T-helper 17 cell (primary cell): ENCODE data around the gene CA14. TPM values are rescaled to one million over a fixed set of nuclear protein-coding genes. Genes with fewer than 3 reads are reported as not detected.
"Not testable (repeated sequence)": the region's sequence is repeated elsewhere in the genome, so short reads cannot be mapped to it uniquely, and the experiment has no call there.

Experiments
- ATAC-seq: fragments of 150-1000 bp; cut with Tn5 transposase; 2 replicates; pipeline ENCODE4 v1.10.0; 2021; ENCODE audit warnings: mild to moderate bottlenecking, moderate library complexity
- DNase-seq, 3 donors: peaks; one replicate each; pipeline versions ENCODE4 v3.0.0 to v3.0.0-alpha.2; 2020 to 2021
- H3K9me3 ChIP-seq: one replicate; pipeline ENCODE4 v1.7.0; 2013; ENCODE audit warnings: low read length, mild to moderate bottlenecking; ENCODE audit not compliant: control insufficient read depth, poor library complexity, severe bottlenecking
- H3K27ac Mint-ChIP-seq: one replicate; pipeline ENCODE4 v1.8.0; 2022; ENCODE audit warnings: mild to moderate bottlenecking, moderate library complexity, mixed read lengths
- H3K27me3 Mint-ChIP-seq: one replicate; pipeline ENCODE4 v1.8.0; 2022; ENCODE audit warnings: mixed read lengths
- H3K36me3 Mint-ChIP-seq: one replicate; pipeline ENCODE4 v1.8.0; 2022; ENCODE audit warnings: low read depth, mixed read lengths
- H3K4me1 Mint-ChIP-seq: one replicate; pipeline ENCODE4 v1.8.0; 2022; ENCODE audit warnings: mild to moderate bottlenecking, mixed read lengths
- H3K4me3 Mint-ChIP-seq: one replicate; pipeline ENCODE4 v1.8.0; 2022; ENCODE audit warnings: mild to moderate bottlenecking, moderate library complexity, mixed read lengths
- total RNA-seq, 4 donors: library from RNA in 2 of 4; stranded (reverse) in 2 of 4; gene quantifications; one replicate each; pipeline ENCODE4 v1.2.3 and lab custom pipeline; 2022 to 2026

The CA14 gene
- total RNA-seq, 2 donors from 2014 or later: not detected

DNA sequence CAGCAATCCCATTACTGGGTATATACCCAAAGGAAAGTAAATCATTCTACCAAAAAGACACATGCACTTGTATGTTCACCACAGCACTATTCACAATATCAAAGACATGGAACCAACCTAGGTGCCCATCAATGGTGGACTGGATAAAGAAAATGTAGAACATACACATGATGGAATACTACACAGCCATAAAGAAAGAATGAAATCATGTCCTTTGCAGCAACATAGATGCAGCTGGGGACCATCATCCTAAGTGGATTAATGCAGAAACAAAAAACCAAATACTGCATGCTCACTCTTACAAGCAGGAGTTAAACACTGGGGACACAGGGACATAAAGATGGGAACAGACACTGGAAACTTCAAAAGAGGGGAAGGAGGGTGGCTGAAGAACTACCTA lies 30.3 kb upstream of the CA14 start:
- Mint-ChIP-seq H3K36me3 (peaks cover 9% of the 10 kb centered on the region), H3K4me3 (no peak overlapping the region), H3K4me1 (peaks cover 12% of the 10 kb centered on the region), H3K27ac (peak overlapping the region; percentile 85), H3K27me3 (no peaks in the 10 kb centered on the region)
- ATAC-seq (no peak), DNase-seq (no peak)
- no peaks in the 10 kb centered on the region for H3K9me3 ChIP-seq

DNA sequence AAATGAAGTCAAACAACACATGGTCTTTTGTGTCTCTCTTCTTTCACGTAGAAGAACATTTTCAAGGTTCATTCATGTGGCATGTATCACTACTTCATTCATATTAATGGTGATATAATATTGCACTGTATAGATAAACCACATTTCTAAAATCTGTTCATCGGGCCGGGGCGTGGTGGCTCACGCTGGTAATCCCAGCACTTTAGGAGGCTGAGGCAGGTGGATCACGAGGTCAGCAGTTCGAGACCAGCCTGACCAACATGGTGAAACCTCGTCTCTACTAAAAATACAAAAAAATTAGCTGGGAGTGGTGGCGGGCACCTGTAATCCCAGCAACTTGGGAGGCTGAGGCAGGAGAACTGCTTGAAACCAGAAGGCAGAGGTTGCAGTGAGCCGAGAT lies 29.3 kb upstream of the CA14 start:
- not testable (repeated sequence) for H3K9me3 ChIP-seq, H3K36me3 Mint-ChIP-seq, ATAC-seq, H3K27ac Mint-ChIP-seq, DNase-seq, H3K4me3 Mint-ChIP-seq, H3K27me3 Mint-ChIP-seq
- peaks cover 10% of the 10 kb centered on the region for H3K4me1 Mint-ChIP-seq

DNA sequence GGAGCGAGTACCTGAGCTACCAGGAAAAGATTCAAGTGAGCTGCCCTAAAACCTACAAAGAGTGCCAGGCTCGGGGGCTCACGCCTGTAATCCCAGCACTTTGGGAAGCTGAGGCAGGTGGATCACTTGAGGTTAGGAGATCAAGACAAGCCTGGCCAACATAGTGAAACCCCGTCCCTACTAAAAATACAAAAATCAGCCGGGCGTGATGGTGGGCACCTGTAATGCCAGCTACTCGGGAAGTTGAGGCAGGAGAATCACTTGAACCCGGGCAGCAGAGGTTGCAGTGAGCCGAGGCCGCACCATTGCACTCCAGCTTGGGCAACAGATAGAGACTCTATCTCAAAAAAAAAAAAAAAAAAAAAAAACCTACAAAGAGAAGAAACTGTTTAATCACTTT lies 24.7 kb upstream of the CA14 start:
- not testable (repeated sequence) for H3K9me3 ChIP-seq, H3K36me3 Mint-ChIP-seq, ATAC-seq, H3K27me3 Mint-ChIP-seq, DNase-seq, H3K4me3 Mint-ChIP-seq, H3K27ac Mint-ChIP-seq
- peaks cover 19% of the 10 kb centered on the region for H3K4me1 Mint-ChIP-seq

DNA sequence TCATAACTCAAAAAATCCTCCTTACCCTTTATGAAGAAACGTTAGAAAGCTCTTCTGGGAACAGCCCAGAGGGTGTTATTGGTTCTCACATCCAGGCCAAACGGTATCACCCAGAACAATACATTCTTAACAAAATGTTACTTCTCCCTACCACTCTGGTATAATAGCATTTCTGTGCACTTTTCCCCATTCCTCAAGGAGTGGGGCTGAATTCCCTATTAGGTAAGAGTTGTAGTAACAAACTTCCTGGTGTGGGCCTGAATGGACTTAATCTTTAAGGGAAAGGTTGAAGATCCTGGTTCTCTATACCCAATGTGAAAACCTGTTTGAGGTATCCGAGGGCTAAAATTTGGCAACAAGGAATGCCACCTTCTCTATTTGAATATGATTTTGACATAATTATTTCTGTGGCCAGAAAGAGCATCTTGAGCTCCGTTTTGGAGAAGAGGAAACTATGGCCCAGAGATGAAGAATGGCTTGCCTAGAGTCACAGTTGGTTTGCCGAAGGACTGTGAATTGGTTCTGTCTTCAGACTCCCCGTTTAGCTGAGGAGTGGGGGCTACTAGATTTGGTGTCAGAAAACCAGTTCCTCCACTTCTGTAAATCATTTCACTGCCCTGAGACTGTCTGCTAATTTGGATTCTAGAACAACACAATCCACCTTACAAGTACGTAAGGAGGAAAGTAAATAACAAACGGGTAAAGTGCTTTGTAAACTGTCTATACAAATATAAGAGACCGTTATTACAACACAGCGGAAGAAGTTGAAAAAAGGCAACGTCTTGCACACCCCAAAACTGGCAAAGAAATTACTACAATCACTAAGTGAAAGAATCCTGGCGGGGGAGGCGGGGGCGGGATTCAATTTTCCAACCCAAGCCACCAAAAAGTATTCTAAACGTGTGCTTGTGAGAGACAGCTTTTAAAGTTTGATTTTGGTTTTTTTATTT lies 23.9 kb upstream of the CA14 start:
- H3K4me1 Mint-ChIP-seq: peaks cover 19% of the 10 kb centered on the region
- no peaks in the 10 kb centered on the region for H3K27me3 Mint-ChIP-seq
- ATAC-seq (no peak), DNase-seq (no peak)
- no peaks in the 10 kb centered on the region for H3K9me3 ChIP-seq
- peaks cover 6% of the 10 kb centered on the region for H3K36me3 Mint-ChIP-seq
- no peak overlapping the region for H3K4me3 Mint-ChIP-seq
- H3K27ac Mint-ChIP-seq: no peak overlapping the region

DNA sequence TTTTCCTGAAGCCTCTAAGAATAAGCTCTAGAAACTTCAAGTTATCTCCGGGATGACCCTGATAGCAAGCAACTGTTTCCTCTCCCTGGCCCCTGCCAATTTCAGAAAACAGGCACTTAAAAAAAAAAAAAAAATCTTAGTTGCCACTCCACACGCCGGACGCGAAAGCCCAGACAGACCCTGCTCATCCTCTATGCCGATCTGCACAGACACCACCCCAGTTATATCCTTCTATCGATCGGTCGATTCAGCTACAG lies 23.3 kb upstream of the CA14 start:
- H3K36me3 Mint-ChIP-seq: peaks cover 6% of the 10 kb centered on the region
- H3K4me1 Mint-ChIP-seq: peaks cover 19% of the 10 kb centered on the region
- ATAC-seq (no peak), DNase-seq (no peak)
- no peak overlapping the region for H3K27ac Mint-ChIP-seq
- no peaks in the 10 kb centered on the region for H3K27me3 Mint-ChIP-seq
- no peak overlapping the region for H3K4me3 Mint-ChIP-seq
- no peaks in the 10 kb centered on the region for H3K9me3 ChIP-seq

DNA sequence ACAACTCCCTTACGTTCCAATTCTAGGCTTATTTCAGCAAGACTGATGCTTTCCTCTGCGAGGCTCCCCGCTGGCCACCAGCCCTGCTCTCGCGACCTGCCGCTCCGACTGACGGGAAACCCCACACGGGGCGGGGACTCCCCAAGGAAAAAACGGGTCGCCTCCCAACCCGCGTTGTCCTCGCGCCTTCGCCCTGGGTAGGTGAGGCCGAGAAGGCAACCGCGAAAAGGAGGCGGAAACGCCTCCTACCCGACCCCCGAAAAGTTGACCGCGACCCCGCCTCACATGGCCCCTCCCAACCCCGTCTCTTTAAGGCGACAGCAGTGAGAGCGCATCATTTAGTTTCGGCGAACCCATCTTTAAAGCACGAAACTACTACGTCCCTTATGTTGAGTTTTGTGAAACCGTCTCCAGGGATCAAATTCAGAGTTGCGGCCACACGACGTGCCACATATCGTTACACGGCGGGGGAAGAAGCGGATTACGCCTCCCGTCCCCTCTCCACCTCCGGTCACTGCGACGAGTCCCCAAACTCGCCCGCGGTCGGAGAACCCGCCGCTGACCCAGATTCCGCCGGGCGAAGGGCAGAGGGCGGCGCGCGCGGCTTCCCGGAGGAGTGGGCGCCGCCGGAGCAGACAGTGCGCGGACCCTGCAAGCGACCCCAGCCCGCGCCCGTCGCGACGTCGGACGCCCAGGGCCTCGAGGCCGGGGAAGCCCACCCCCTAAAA lies 22.8 kb upstream of the CA14 start:
- Mint-ChIP-seq H3K4me1 (peaks cover 19% of the 10 kb centered on the region), H3K4me3 (no peak overlapping the region), H3K27me3 (no peaks in the 10 kb centered on the region), H3K27ac (no peak overlapping the region), H3K36me3 (peaks cover 6% of the 10 kb centered on the region)
- no peaks in the 10 kb centered on the region for H3K9me3 ChIP-seq
- DNase-seq: peak; percentile 84 to 88 (median 85)
- ATAC-seq: peak; percentile 73

DNA sequence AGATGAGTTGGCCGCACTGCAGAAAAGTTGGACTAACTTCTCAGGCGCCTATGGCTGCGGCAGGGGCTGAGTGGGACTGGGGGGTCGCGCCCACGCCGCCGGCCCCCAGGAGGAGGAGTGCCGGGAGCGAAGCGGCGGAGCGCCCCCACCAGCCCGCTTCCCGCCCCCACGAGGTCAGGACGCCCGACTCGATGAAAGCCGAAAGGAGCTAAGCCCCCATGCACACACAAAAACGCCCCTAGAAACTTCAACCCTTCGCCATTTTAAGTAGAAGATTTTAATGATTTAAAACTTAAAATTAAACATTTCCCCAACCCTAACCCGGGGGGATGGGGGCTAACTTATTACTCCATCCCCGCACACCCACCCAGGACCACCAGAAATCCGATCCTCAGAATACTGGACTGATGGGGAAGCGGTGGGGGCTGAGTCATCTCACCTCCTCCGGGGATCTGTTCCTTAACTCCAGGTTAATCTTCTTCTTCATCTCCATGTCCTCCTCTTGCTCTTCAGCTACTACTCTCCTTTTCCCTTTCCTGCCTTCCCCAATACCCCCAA lies 22.2 kb upstream of the CA14 start:
- DNase-seq: peak in 1 of 3 donors; percentile 15
- Mint-ChIP-seq H3K4me1 (peaks cover 19% of the 10 kb centered on the region), H3K27ac (no peak overlapping the region), H3K4me3 (no peak overlapping the region), H3K36me3 (peaks cover 6% of the 10 kb centered on the region), H3K27me3 (no peaks in the 10 kb centered on the region)
- no peaks in the 10 kb centered on the region for H3K9me3 ChIP-seq
- ATAC-seq: no peak

DNA sequence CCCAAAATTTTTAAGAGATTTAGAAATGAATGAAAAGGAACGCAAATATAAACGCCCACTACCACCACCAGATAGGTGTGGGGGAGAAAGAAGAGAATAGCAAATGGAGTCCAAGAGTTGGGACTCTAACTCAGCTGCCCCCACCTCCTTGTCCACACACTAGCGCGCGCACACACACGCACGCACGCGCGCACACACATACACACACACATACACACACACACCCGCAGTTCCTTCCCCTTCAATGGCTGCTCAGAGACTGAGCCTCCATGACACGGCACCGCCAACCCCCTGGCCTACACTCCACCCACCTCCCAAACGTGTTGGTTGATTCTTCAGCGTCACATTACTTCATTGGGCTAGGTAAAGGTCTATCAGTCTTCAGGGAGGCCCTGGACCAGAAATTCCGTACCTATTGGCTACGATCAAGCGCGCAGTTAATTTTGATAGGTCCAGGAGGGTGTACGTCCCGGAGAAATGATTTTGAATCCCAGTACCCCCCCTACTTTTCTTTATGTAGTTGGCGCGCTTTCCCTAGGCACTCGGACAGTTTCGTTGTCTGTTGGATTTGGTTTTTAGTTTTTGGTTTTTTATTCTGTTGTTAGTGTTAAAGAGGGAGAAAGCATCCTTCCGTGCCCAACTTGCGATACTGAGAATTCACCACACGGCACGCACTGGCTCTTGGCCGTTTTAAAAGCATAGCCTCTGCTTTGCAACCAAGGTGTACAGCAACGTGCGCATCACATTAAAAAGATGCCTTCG lies 21.5 kb upstream of the CA14 start, which contains the start of gene ANP32E:
Gene ANP32E (minus strand): TSS at position 261 of the 762 bp plus-strand sequence. CDS start 326 bp downstream, outside the sequence.
- peak; percentile 79 to 90 (median 86) for DNase-seq
- Mint-ChIP-seq H3K4me3 (no peak within 1 kb of the TSS), H3K36me3 (peaks cover 6% of the 10 kb centered on the region), H3K27me3 (no peaks in the 10 kb centered on the region), H3K27ac (peak within 1 kb of the TSS; percentile 47), H3K4me1 (peaks cover 19% of the 10 kb centered on the region)
- ATAC-seq: peak; percentile 86
- no peaks in the 10 kb centered on the region for H3K9me3 ChIP-seq

DNA sequence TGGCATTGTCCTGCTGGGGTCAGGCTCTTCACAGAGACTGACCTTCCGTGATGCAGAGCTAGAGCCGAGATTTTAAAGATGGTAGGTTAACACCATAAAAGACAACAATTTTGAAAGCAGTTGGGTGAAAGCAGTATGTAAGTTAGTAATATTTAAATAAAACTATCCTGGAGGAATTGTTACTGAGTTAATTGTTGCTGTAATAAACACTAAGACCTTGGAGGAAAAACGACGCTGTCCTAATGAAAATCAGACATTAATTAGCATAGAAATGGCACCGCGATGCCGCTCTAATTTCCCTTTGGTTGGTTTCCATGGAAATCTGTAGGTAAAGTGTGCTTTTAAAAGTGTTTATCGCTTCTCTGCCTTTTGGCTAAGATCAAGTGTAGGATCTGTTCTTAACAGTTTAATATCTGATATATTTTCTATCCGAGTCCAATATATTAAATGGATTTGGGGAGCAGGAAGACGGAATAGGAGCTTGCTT lies 20.9 kb upstream of the CA14 start:
- H3K36me3 Mint-ChIP-seq: peaks cover 6% of the 10 kb centered on the region

DNA sequence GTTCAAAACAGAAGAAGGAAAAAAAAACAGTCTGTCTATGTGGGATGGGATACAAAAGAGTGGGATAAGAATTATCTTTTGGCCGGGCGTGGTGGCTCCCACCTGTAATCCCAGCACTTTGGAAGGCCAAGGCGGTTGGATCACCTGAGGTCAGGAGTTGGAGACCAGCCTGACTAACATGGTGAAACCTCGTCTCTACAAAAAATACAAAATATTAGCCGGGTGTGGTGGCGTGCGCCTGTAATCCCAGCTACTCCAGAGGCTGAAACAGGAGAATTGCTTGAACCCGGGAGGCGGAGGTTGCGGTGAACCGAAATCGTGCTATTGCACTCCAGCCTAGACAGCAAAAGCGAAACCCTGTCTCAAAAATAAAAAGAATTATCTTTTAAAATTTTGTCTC lies 20.4 kb upstream of the CA14 start:
- H3K4me3 Mint-ChIP-seq, DNase-seq, ATAC-seq, H3K27me3 Mint-ChIP-seq, H3K9me3 ChIP-seq, H3K36me3 Mint-ChIP-seq: not testable (repeated sequence)
- peaks cover 19% of the 10 kb centered on the region for H3K4me1 Mint-ChIP-seq
- peak overlapping the region; percentile 47 for H3K27ac Mint-ChIP-seq

More for the DNA sequence above, 20.9 kb upstream of the CA14 start:
- no peaks in the 10 kb centered on the region for H3K9me3 ChIP-seq
- ATAC-seq (no peak), DNase-seq (no peak)
- Mint-ChIP-seq H3K27me3 (no peaks in the 10 kb centered on the region), H3K27ac (no peak overlapping the region), H3K4me1 (peaks cover 19% of the 10 kb centered on the region), H3K4me3 (no peak overlapping the region)

DNA sequence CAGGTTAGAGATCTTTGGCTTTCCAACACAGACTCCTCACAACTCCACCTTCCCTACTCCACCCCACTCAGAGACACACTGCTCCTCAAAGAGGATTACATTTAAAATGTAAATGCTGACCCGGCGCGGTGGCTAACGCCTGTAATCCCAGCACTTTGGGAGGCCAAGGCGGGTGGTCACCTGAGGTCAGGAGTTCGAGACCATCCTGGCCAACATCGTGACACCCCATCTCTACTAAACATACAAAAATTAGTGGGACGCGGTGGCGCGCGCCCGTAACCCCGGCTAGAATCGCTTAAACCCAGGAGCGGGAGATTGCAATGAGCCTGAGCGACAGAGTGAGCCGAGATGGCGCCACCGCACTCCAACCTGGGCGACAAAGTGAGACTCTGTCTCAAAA lies 19.8 kb upstream of the CA14 start:
- H3K4me3 Mint-ChIP-seq: no peak overlapping the region
- H3K27me3 Mint-ChIP-seq: no peaks in the 10 kb centered on the region
- H3K4me1 Mint-ChIP-seq: peaks cover 19% of the 10 kb centered on the region
- no peaks in the 10 kb centered on the region for H3K9me3 ChIP-seq
- no peak overlapping the region for H3K27ac Mint-ChIP-seq
- no peak for DNase-seq
- peaks cover 6% of the 10 kb centered on the region for H3K36me3 Mint-ChIP-seq
- ATAC-seq: no peak

DNA sequence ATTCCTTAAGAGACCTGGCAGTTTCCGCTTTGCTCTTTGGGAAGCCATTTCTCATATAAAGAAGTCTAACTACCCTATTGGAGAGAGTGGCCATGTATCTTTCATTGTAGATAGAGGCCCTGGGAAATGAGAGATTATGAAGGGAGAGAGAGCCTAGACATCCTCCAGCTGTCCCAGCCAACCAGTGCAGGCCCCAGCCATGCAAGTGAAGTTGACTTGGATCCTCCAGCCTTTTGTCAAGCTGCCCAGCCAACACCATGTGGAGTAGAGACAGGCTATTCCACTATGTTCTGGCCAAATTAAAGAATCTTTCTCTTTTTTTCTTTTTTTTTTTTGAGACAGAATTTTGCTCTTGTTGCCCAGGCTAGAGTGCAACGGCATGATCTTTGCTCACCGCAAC lies 14.6 kb upstream of the CA14 start:
- ATAC-seq (no peak), DNase-seq (no peak)
- Mint-ChIP-seq H3K36me3 (no peaks in the 10 kb centered on the region), H3K27me3 (no peaks in the 10 kb centered on the region), H3K4me1 (no peaks in the 10 kb centered on the region), H3K4me3 (no peak overlapping the region), H3K27ac (no peak overlapping the region)
- no peaks in the 10 kb centered on the region for H3K9me3 ChIP-seq

DNA sequence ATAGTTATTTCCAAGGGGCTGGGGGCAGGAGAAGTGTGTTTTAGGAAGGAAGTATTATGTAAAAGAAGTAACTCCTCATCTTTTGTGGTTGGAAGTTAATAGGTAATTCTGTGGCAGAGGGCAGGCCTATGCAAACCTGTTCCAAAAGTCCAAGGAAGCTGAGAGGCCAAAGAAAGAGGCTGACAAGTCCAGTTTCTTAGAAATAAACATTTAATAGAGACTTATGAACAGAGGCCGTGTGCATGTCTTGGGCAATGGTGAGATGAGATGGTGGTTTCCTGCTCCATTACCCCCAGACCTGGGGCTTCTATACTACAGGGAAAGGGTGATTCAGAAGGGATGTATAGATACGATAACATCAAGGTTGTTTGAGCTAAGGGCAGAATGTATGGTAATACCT lies 7.6 kb upstream of the CA14 start:
- Mint-ChIP-seq H3K36me3 (no peaks in the 10 kb centered on the region), H3K27me3 (peaks cover 5% of the 10 kb centered on the region), H3K4me1 (no peaks in the 10 kb centered on the region), H3K27ac (no peak overlapping the region), H3K4me3 (no peak overlapping the region)
- DNase-seq (no peak), ATAC-seq (no peak)
- no peaks in the 10 kb centered on the region for H3K9me3 ChIP-seq
